HEK293 (cell line): ENCODE data around the gene SYNPO2L.

ENCODE experiments used
- CTCF ChIA-PET: fragments of 350-600 bp; formaldehyde crosslinking; extraction: SDS; loops from one replicate; lab custom pipeline; 2021; ENCODE audit warnings: antibody characterized with exemption; lab: Yijun Ruan, JAX
- POLR2A ChIA-PET: fragments of 300-600 bp; formaldehyde crosslinking; extraction: SDS; loops from one replicate; lab custom pipeline; 2020; ENCODE audit warnings: antibody characterized with exemption, inconsistent platforms; lab: Yijun Ruan, JAX
- H3K27ac ChIP-seq: fragments of 200-500 bp; sonication (Bioruptor generic); 2 replicates; pipeline ENCODE4 v1.5.1; 2014; ENCODE audit warnings: low read depth, low read length, control low read depth, inconsistent platforms; ENCODE audit errors: extremely low read depth
- H3K36me3 ChIP-seq, 2 experiments: fragments of 200-500 bp in 1 of 2; sonication (Bioruptor generic) in 1 of 2; 1 replicate in 1 of 2; 2 replicates in 1 of 2; pipeline ENCODE4 v1.5.1; 2014 to 2017; ENCODE audit warnings: inconsistent platforms in 2 of 2, low read length in 2 of 2; ENCODE audit not compliant: control insufficient read depth in 2 of 2, insufficient read depth in 1 of 2
- H3K4me1 ChIP-seq: fragments of 200-500 bp; sonication (Bioruptor generic); 2 replicates; pipeline ENCODE4 v1.5.1; 2014; ENCODE audit warnings: mild to moderate bottlenecking, low read length, inconsistent platforms; ENCODE audit not compliant: control insufficient read depth, insufficient read depth
- H3K4me3 ChIP-seq: 2 replicates; pipeline ENCODE4 v1.5.1; 2011; ENCODE audit warnings: low read depth, mild to moderate bottlenecking, control low read depth, low read length, moderate library complexity
- H3K9me3 ChIP-seq: fragments of 200-500 bp; sonication (Bioruptor generic); 2 replicates; pipeline ENCODE4 v1.5.1; 2014; ENCODE audit warnings: low read depth, low read length, inconsistent platforms; ENCODE audit not compliant: control insufficient read depth, insufficient read depth
- GLIS2 ChIP-seq: fragments of 450-650 bp; formaldehyde crosslinking; IDR thresholded peaks from 2 replicates; pipeline ENCODE4 v1.5.1; 2016; ENCODE audit warnings: missing biosample characterization, missing genetic modification characterization
- MEIS1 ChIP-seq: sonication (generic); formaldehyde crosslinking; IDR thresholded peaks from 2 replicates; pipeline ENCODE4 v1.8.1; 2022; ENCODE audit warnings: missing genetic modification reagents, mild to moderate bottlenecking, borderline replicate concordance
- REST ChIP-seq: fragments of 450-650 bp; formaldehyde crosslinking; IDR thresholded peaks from 2 replicates; pipeline ENCODE4 v1.5.1; 2016; ENCODE audit warnings: missing biosample characterization, missing genetic modification characterization
- ZBTB8A ChIP-seq: fragments of 450-650 bp; formaldehyde crosslinking; IDR thresholded peaks from 2 replicates; pipeline ENCODE4 v1.5.1; 2016; ENCODE audit warnings: missing biosample characterization, missing genetic modification characterization
- ZEB2 ChIP-seq: fragments of 450-650 bp; formaldehyde crosslinking; IDR thresholded peaks from 2 replicates; pipeline ENCODE4 v1.5.1; 2016; ENCODE audit warnings: missing biosample characterization, missing genetic modification characterization
- ZFHX2 ChIP-seq: fragments of 450-650 bp; formaldehyde crosslinking; conservative IDR thresholded peaks from 2 replicates; pipeline ENCODE4 v1.5.1; 2016; ENCODE audit warnings: missing biosample characterization, missing genetic modification characterization
- ZNF169 ChIP-seq: fragments of 450-650 bp; formaldehyde crosslinking; IDR thresholded peaks from 2 replicates; pipeline ENCODE4 v1.5.1; 2016; ENCODE audit warnings: missing biosample characterization, missing genetic modification characterization
- ZNF266 ChIP-seq: fragments of 450-650 bp; formaldehyde crosslinking; IDR thresholded peaks from 2 replicates; pipeline ENCODE4 v1.5.1; 2016; ENCODE audit warnings: missing biosample characterization, missing genetic modification characterization, low read depth
- ZNF449 ChIP-seq: fragments of 450-650 bp; formaldehyde crosslinking; IDR thresholded peaks from 2 replicates; pipeline ENCODE4 v1.5.1; 2017; ENCODE audit warnings: missing biosample characterization, mild to moderate bottlenecking, missing genetic modification characterization, moderate library complexity
- ZNF530 ChIP-seq: fragments of 450-650 bp; formaldehyde crosslinking; IDR thresholded peaks from 2 replicates; pipeline ENCODE4 v1.5.1; 2016; ENCODE audit warnings: low read depth, missing biosample characterization, missing genetic modification characterization
- ZNF558 ChIP-seq: fragments of 450-650 bp; formaldehyde crosslinking; IDR thresholded peaks from 2 replicates; pipeline ENCODE4 v1.5.1; 2016; ENCODE audit warnings: missing biosample characterization, missing genetic modification characterization
- ZNF585B ChIP-seq: fragments of 450-650 bp; formaldehyde crosslinking; IDR thresholded peaks from 2 replicates; pipeline ENCODE4 v1.5.1; 2016; ENCODE audit warnings: missing biosample characterization, missing genetic modification characterization
- ZNF629 ChIP-seq: fragments of 450-650 bp; formaldehyde crosslinking; IDR thresholded peaks from 2 replicates; pipeline ENCODE4 v1.5.1; 2017; ENCODE audit warnings: missing biosample characterization, missing genetic modification characterization
- TF ChIP-seq, protein P1 (sequence below): fragments of 450-650 bp; formaldehyde crosslinking; IDR thresholded peaks from 2 replicates; pipeline ENCODE4 v1.5.1; 2016; ENCODE audit warnings: missing biosample characterization, missing genetic modification characterization, borderline replicate concordance
- TF ChIP-seq, protein P2 (sequence below): fragments of 450-650 bp; formaldehyde crosslinking; IDR thresholded peaks from 2 replicates; pipeline ENCODE4 v1.5.1; 2016; ENCODE audit warnings: missing biosample characterization, missing genetic modification characterization, low read depth
- TF ChIP-seq, protein P3 (sequence below): IDR thresholded peaks from 2 replicates; pipeline ENCODE4 v1.6.1; 2011; ENCODE audit warnings: mild to moderate bottlenecking, low read depth, low read length, borderline replicate concordance
- TF ChIP-seq, protein P4 (sequence below): fragments of 450-650 bp; formaldehyde crosslinking; IDR thresholded peaks from 2 replicates; pipeline ENCODE4 v1.5.1; 2017; ENCODE audit warnings: missing biosample characterization, missing genetic modification characterization

The SYNPO2L gene

GRCh38 chr10:73629165-73629564 is 26.7 kb downstream of the SYNPO2L start:
- Histone ChIP-seq H3K4me3 (no peak overlapping the region), H3K36me3 (no peaks in the 10 kb centered on the region), H3K4me1 (no peaks in the 10 kb centered on the region), H3K9me3 (no peaks in the 10 kb centered on the region), H3K27ac (no peak overlapping the region)
- ChIA-PET POLR2A (no interaction called here), CTCF (interaction anchor here (4.4 to 4.8 kb wide), 2 partner anchors 14 to 99 kb away, joined by 21 to 28 read pairs; no protein-coding TSS in a partner anchor)
- TF ChIP-seq ZBTB8A (tag by site-specific recombination): no peak

- Histone ChIP-seq H3K4me3 (no peak overlapping the region), H3K4me1 (no peaks in the 10 kb centered on the region), H3K9me3 (no peaks in the 10 kb centered on the region), H3K36me3 (no peaks in the 10 kb centered on the region; a peak in 1 of 3 replicates), H3K27ac (no peak overlapping the region)
- ChIA-PET CTCF (interaction anchor here (4.4 to 4.8 kb wide), 2 partner anchors 15 to 98 kb away, joined by 21 to 28 read pairs; no protein-coding TSS in a partner anchor), POLR2A (interaction anchor here (0.7 kb wide), 1 partner anchor 108 kb away, joined by 3 read pairs; no protein-coding TSS in a partner anchor)
- TF ChIP-seq ZNF530 (tag by site-specific recombination) (no peak), REST (tag by site-specific recombination) (no peak), ZNF629 (tag by site-specific recombination) (no peak), ZEB2 (tag by site-specific recombination) (no peak), ZNF169 (no peak), ZNF266 (no peak), ZNF585B (no peak), GLIS2 (tag by site-specific recombination) (no peak), ZNF449 (tag by site-specific recombination) (peak; percentile 62), ZFHX2 (0 out of 2 replicates have a peak, but pooled peaks have one; percentile 8), ZNF558 (tag by site-specific recombination) (no peak), MEIS1 (CRISPR knock-in tag) (no peak)
- TF ChIP-seq, protein P1, sequence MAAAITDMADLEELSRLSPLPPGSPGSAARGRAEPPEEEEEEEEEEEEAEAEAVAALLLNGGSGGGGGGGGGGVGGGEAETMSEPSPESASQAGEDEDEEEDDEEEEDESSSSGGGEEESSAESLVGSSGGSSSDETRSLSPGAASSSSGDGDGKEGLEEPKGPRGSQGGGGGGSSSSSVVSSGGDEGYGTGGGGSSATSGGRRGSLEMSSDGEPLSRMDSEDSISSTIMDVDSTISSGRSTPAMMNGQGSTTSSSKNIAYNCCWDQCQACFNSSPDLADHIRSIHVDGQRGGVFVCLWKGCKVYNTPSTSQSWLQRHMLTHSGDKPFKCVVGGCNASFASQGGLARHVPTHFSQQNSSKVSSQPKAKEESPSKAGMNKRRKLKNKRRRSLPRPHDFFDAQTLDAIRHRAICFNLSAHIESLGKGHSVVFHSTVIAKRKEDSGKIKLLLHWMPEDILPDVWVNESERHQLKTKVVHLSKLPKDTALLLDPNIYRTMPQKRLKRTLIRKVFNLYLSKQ (tag by site-specific recombination): no peak
- TF ChIP-seq, protein P2, sequence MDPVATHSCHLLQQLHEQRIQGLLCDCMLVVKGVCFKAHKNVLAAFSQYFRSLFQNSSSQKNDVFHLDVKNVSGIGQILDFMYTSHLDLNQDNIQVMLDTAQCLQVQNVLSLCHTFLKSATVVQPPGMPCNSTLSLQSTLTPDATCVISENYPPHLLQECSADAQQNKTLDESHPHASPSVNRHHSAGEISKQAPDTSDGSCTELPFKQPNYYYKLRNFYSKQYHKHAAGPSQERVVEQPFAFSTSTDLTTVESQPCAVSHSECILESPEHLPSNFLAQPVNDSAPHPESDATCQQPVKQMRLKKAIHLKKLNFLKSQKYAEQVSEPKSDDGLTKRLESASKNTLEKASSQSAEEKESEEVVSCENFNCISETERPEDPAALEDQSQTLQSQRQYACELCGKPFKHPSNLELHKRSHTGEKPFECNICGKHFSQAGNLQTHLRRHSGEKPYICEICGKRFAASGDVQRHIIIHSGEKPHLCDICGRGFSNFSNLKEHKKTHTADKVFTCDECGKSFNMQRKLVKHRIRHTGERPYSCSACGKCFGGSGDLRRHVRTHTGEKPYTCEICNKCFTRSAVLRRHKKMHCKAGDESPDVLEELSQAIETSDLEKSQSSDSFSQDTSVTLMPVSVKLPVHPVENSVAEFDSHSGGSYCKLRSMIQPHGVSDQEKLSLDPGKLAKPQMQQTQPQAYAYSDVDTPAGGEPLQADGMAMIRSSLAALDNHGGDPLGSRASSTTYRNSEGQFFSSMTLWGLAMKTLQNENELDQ (tag by site-specific recombination): no peak
- TF ChIP-seq, protein P3, sequence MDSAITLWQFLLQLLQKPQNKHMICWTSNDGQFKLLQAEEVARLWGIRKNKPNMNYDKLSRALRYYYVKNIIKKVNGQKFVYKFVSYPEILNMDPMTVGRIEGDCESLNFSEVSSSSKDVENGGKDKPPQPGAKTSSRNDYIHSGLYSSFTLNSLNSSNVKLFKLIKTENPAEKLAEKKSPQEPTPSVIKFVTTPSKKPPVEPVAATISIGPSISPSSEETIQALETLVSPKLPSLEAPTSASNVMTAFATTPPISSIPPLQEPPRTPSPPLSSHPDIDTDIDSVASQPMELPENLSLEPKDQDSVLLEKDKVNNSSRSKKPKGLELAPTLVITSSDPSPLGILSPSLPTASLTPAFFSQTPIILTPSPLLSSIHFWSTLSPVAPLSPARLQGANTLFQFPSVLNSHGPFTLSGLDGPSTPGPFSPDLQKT: no peak
- TF ChIP-seq, protein P4, sequence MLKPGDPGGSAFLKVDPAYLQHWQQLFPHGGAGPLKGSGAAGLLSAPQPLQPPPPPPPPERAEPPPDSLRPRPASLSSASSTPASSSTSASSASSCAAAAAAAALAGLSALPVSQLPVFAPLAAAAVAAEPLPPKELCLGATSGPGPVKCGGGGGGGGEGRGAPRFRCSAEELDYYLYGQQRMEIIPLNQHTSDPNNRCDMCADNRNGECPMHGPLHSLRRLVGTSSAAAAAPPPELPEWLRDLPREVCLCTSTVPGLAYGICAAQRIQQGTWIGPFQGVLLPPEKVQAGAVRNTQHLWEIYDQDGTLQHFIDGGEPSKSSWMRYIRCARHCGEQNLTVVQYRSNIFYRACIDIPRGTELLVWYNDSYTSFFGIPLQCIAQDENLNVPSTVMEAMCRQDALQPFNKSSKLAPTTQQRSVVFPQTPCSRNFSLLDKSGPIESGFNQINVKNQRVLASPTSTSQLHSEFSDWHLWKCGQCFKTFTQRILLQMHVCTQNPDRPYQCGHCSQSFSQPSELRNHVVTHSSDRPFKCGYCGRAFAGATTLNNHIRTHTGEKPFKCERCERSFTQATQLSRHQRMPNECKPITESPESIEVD (tag by site-specific recombination): no peak
Observed at GRCh38 chr10:73628405-73628804, 27.4 kb downstream of the SYNPO2L start.
